Gastrocnemius medialis (tissue), 4 donors: ENCODE measurements around the gene RETREG3. TPM values are rescaled to one million over a fixed set of nuclear protein-coding genes. Genes with fewer than 3 reads are reported as not detected.

Experiments used
- ATAC-seq, 2 donors: fragments of 150-250 bp; one replicate each; pipeline ENCODE4 v1.9.1; 2016
- DNase-seq, 2 donors: peaks; one replicate each; pipeline ENCODE4 v3.0.0-alpha.2; 2019
- H3K27ac ChIP-seq, 4 donors: fragments of 200-600 bp; sonication (generic); 1 replicate in 1 of 4; 2 replicates in 3 of 4; pipeline ENCODE4 v1.5.1; 2016 to 2018; ENCODE audit warnings: mild to moderate bottlenecking in 2 of 4, moderate library complexity in 1 of 4
- H3K27me3 ChIP-seq, 3 donors: fragments of 200-600 bp; sonication (generic) in 2 of 3; 1 replicate in 1 of 3; 2 replicates in 2 of 3; pipeline versions ENCODE4 v1.5.1 to v1.6.0; 2016 to 2019; ENCODE audit warnings: mild to moderate bottlenecking in 1 of 3, moderate library complexity in 1 of 3
- H3K36me3 ChIP-seq, 2 donors: fragments of 200-600 bp; sonication (generic) in 1 of 2; one replicate each; pipeline ENCODE4 v1.5.1; 2017 to 2018
- H3K4me1 ChIP-seq, 2 donors: fragments of 200-600 bp; sonication (generic) in 1 of 2; one replicate each; pipeline ENCODE4 v1.5.1; 2016 to 2017; ENCODE audit warnings: mild to moderate bottlenecking in 2 of 2
- H3K4me3 ChIP-seq, 4 donors: fragments of 200-600 bp; sonication (generic) in 3 of 4; 1 replicate in 1 of 4; 2 replicates in 3 of 4; pipeline ENCODE4 v1.5.1; 2016 to 2019; ENCODE audit warnings: mild to moderate bottlenecking in 2 of 4
- H3K9me3 ChIP-seq, 3 donors: fragments of 200-600 bp; sonication (generic) in 2 of 3; 1 replicate in 1 of 3; 2 replicates in 2 of 3; pipeline ENCODE4 v1.5.1; 2016 to 2019
- CTCF ChIP-seq, 5 experiments: fragments of 450-650 bp in 3 of 5; fragments of 200-600 bp in 2 of 5; sonication (generic) in 2 of 5; IDR thresholded peaks in 4 of 5; conservative IDR thresholded peaks in 1 of 5; 1 replicate in 4 of 5; 2 replicates in 1 of 5; pipeline ENCODE4 v1.5.1; 2016 to 2019; ENCODE audit warnings: antibody characterized with exemption in 5 of 5, mild to moderate bottlenecking in 3 of 5, moderate library complexity in 3 of 5
- POLR2A ChIP-seq, 2 donors: fragments of 450-650 bp; IDR thresholded peaks; one replicate each; pipeline ENCODE4 v1.6.1; 2017; ENCODE audit warnings: antibody characterized with exemption in 2 of 2, mild to moderate bottlenecking in 2 of 2, moderate library complexity in 2 of 2
- in situ Hi-C, 4 donors: fragments of 200-750 bp; cut with MboI; loops; one replicate each; pipeline versions ENCODE4 v1.15.0 to v1.8.0; 2017; ENCODE audit warnings: low sequenced_read_pairs in 4 of 4
- intact Hi-C: fragments of 100-400 bp; cut with DNase I; formaldehyde crosslinking; loops from one replicate; pipeline ENCODE4 v1.15.1; 2023; ENCODE audit warnings: low total_unique reads
- total RNA-seq, 4 donors: library from RNA; depleted of rRNA; stranded (reverse); fragments of >200 nt; gene quantifications; one replicate each; pipeline versions ENCODE4 v1.1.0 to v1.2.3, GENCODE V29; 2016

The RETREG3 gene
- total RNA-seq, 4 donors from 2014 or later, result 50.7 to 65.5 (median 60.5) TPM

- in situ Hi-C loops, result loop anchor here (10.0 to 25.0 kb wide), 4 partner anchors 100 to 180 kb away; partner anchors contain the start of genes CCR10 (in 3 of the 4), CNTNAP1 (in 3 of the 4), PLEKHH3 (in 2 of the 4) and RAMP2 (in 2 of the 4)
- H3K9me3 ChIP-seq, result no peaks in the 10 kb centered on the region
- peak overlapping the region in 1 of 4 donors; percentile 61 for H3K27ac ChIP-seq
- no peak for DNase-seq
- no peak for ATAC-seq
- no peak overlapping the region for H3K4me3 ChIP-seq
- H3K36me3 ChIP-seq, result peaks cover 0 to 97% of the 10 kb centered on the region in 2 donors
- peaks cover 14 to 29% of the 10 kb centered on the region in 2 donors for H3K4me1 ChIP-seq
- H3K27me3 ChIP-seq, result no peaks in the 10 kb centered on the region
- TF ChIP-seq CTCF (IDR thresholded peaks at IDR 0.05 in 4 of 5, conservative IDR thresholded peaks at IDR 0.05 in 1 of 5) (no peak), POLR2A (IDR thresholded peaks at IDR 0.05) (no peak)
- intact Hi-C loops, result no loop called here
These were observed 24.3 kb downstream of the RETREG3 start for GRCh38 chr17:42584880-42585279.

GRCh38 chr17:42581744-42582270 lies 27.4 kb downstream of the RETREG3 start:
- H3K36me3 ChIP-seq, result peaks cover 0 to 74% of the 10 kb centered on the region in 2 donors
- no peak overlapping the region for H3K27ac ChIP-seq
- intact Hi-C loops (no loop called here), in situ Hi-C loops (loop anchor here (10.0 to 25.0 kb wide), 4 partner anchors 103 to 183 kb away; partner anchors contain the start of genes CCR10 (in 3 of the 4), CNTNAP1 (in 3 of the 4), PLEKHH3 (in 2 of the 4) and RAMP2 (in 2 of the 4))
- DNase-seq (no peak), ATAC-seq (no peak)
- no peak for TF ChIP-seq POLR2A (IDR thresholded peaks at IDR 0.05)
- TF ChIP-seq CTCF (IDR thresholded peaks at IDR 0.05 in 4 of 5, conservative IDR thresholded peaks at IDR 0.05 in 1 of 5), result no peak
- H3K9me3 ChIP-seq, result no peaks in the 10 kb centered on the region
- no peak overlapping the region for H3K4me3 ChIP-seq
- no peaks in the 10 kb centered on the region for H3K27me3 ChIP-seq
- H3K4me1 ChIP-seq, result peaks cover 16 to 28% of the 10 kb centered on the region in 2 donors

DNA sequence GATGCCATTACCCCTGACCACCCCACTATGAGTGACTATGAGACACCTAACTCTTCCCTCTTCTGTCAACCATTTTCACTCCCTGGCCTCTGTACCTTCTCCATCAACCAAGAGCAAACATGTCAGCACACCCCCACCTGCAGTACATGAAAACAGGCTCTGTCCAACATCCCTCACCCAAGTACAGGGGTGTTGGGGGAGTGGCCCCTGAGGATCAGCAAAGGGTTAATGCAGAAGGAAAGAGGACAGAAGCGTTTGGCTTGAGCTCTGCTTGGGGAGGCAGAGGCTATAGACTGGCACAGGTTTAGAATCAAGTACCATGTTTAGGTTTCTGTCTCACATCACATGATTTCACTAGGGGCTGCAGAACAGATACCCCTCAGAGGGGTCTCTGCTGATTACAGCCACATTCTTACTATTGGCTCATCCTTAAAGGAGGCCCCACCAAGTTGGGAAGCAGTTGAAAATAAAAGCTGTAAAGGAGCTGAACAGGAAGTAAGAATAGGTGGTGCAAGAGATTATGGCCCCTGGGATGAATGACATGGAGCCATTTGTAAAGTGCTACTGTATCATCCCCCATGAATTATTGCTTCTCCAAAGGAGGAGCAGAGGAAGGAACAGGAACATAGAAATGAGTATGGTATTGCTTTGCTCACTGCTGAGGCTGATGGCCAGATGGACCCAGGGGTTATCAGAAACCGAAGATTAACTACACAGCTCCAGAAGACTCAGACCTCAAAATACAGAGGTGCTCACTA lies 29.2 kb downstream of the RETREG3 start:
- no peaks in the 10 kb centered on the region for H3K9me3 ChIP-seq
- intact Hi-C loops (loop anchor here (2.0 to 5.0 kb wide), 3 partner anchors 165 to 242 kb away; partner anchors contain the start of genes BECN1 and EZH1), in situ Hi-C loops (loop anchor here (5.0 to 25.0 kb wide), 5 partner anchors 102 to 185 kb away; partner anchors contain the start of genes CCR10 (in 4 of the 4), CNTNAP1 (in 4 of the 4), PLEKHH3 (in 2 of the 4) and RAMP2 (in 2 of the 4))
- H3K27ac ChIP-seq, result no peak overlapping the region
- DNase-seq, result no peak
- no peak for ATAC-seq
- H3K4me1 ChIP-seq, result peaks cover 12 to 18% of the 10 kb centered on the region in 2 donors
- peaks cover 0 to 60% of the 10 kb centered on the region in 2 donors for H3K36me3 ChIP-seq
- TF ChIP-seq CTCF (IDR thresholded peaks at IDR 0.05 in 4 of 5, conservative IDR thresholded peaks at IDR 0.05 in 1 of 5) (no peak), POLR2A (IDR thresholded peaks at IDR 0.05) (no peak)
- H3K27me3 ChIP-seq, result no peaks in the 10 kb centered on the region
- no peak overlapping the region for H3K4me3 ChIP-seq

DNA sequence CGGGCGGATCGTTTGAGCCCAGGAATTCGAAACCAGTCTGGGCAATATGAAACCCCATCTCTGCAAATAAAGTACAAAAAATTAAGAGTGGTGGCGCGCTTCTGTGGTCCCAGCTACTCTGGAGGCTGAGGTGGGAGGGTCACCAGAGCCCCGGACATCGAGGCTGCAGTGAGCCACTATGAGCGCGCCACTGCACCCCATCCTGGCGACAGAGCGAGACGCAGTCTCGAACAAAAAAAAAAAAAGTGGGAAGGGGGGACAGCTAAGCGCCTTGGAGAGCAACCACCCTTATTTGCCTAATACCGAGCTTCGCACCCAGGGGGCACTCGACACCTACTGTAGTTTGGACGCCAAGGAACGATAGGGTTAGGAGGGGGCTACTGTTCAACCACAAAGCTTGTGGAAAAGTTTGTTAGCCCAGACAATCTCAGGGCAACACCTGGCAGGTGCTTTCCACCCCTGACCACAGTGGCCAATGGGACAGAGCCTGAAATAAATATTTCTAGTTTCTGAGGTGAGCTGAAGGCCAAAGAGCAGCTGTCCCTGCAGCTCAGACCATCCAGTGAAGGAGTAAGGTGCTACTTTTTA lies 30.8 kb downstream of the RETREG3 start:
- Histone ChIP-seq H3K9me3 (no peaks in the 10 kb centered on the region), H3K4me1 (peaks cover 12 to 18% of the 10 kb centered on the region in 2 donors), H3K4me3 (peak overlapping the region; percentile 61 to 94 (median 86)), H3K36me3 (peaks cover under 1 to 57% of the 10 kb centered on the region in 2 donors), H3K27ac (peak overlapping the region; percentile 83 to 98 (median 91)), H3K27me3 (no peaks in the 10 kb centered on the region)
- DNase-seq (peak; percentile 44 to 75), ATAC-seq (peak; percentile 80 to 88)
- intact Hi-C loops (loop anchor here (1.0 to 5.0 kb wide), 4 partner anchors 101 to 244 kb away; partner anchors contain the start of genes BECN1 and EZH1), in situ Hi-C loops (loop anchor here in 3 of 4 donors (5.0 to 25.0 kb wide), 3 partner anchors 104 to 184 kb away; partner anchors contain the start of genes CCR10 (in 3 of the 3), CNTNAP1 (in 3 of the 3), PLEKHH3 (in 2 of the 3) and RAMP2 (in 1 of the 3))
- TF ChIP-seq CTCF (IDR thresholded peaks at IDR 0.05 in 4 of 5, conservative IDR thresholded peaks at IDR 0.05 in 1 of 5) (peak; percentile 74 to 81 (median 79)), POLR2A (IDR thresholded peaks at IDR 0.05) (no peak)
